GM19468 (cell line): ENCODE data around the gene SP7.

Experiments used
- ATAC-seq: cut with Tn5 transposase; IDR thresholded peaks from one replicate; pipeline ENCODE4 v1.9.1; 2021; ENCODE audit warnings: mild to moderate bottlenecking, moderate library complexity, moderate number of reproducible peaks; ENCODE audit not compliant: unreplicated experiment; ENCODE audit errors: extremely low read depth

Gene SP7

DNA sequence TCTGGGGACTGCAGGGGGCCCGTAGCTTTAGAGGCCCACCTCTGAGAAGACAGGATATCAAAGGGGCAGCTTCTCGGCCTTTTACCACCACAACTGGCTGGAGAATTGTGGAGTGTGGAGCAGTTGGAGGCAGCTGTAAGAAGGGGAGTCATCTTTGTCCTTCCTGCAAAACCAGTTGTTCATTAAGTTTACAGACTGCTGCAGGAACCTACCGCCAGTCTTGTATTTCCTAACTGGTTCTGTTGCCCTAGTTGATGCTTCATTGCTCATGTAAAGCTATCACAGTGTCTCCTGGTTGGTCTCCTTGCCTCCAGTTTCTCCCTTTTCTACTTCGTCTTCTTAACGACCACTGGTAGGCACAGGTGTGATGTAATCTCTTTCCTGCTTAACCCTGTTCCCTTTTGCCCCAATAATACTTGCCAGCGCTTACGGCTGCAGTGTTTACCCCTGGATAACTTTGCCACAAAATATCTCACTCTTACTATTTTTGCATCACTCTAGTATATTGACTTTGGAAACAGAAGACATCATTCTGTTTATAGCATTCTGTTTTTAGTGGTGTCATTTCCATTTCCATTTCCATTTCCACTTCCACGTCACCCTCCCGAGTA, 56.2 kb downstream of the SP7 start:
- no peak for ATAC-seq

DNA sequence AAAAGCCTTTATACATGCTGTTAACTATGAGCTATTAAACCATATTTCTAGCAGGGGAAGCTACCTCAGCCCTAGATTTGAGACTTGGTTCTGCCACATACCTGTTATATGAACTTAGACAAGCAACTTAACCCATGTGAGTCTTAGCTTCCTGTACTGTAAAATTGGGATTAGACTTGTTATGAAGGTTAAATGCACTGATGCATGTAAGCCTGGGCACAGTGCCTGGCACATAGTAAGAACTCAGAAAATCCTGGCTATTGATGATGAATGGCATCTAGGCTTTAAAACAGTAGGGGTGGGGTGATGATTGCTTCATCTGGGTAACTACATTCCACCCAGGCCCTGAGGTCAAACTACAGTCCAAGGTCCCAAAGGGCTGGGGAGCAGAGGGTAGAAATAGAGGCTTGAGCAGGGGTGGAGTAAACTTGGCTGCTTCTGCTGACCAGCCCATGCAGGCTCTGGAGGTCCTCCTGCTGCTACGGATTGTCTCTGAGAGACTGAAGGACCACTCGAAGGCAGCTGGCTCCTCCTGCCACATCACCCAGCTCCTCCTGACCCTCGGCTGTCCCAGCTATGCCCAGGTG, 56.8 kb downstream of the SP7 start:
- ATAC-seq = no peak

DNA sequence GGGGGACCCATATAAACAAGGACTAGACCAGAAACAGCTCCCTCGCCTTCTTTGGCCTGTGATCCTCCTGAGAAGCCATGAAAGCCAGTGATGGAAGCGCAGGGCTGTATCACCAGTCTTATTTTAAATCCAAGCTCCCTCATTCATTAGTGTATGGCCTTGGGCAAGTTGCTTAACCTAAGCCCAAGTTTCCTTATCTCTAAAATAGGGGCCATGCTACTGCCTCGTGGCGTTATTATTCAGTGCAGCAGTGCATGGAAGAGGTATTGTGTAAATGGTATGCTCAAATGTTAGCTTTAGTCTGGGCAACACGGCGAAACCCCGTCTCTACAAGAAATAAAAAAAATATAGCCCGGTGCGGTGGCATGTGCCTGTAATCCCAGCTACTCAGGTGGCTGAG, 58.2 kb downstream of the SP7 start:
- no peak for ATAC-seq
